ENCODE results near the gene PKP4.

DNA sequence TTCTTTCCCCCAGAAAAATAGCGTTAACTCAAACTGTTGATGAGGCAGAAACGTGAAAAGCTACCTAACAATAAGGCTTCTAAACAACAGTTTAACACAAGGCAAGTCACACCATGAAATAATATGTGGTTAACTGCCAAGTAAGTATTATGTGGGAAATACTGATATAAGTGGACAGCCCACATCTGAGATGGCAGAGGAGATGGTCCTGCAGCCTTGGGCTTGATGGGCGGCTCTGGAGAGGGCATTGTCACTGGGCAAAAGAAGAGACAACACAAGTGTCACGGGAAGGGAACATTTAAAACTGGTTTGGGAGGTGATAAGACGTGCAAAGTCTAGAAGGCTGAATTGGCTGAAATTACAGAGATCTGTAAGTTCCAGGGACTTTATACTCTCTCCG, 147.2 kb downstream of the PKP4 start:
- no peak for TF ChIP-seq EZH2 (IDR thresholded peaks at IDR 0.05)
- TF ChIP-seq POLR2AphosphoS5 (IDR thresholded peaks at IDR 0.05; ENCODE audit: borderline replicate concordance, low read depth, low read length), result no peak
- no peak for TF ChIP-seq FOXP2 (optimal IDR thresholded peaks at IDR 0.05; ENCODE audit: control extremely low read depth, extremely low read length, insufficient read depth)
